Testis (tissue), 2 donors: ENCODE measurements around the gene GRM8.

Experiments
- CTCF ChIP-seq, 3 experiments: fragments of 450-650 bp in 2 of 3; fragments of 200-600 bp in 1 of 3; sonication (generic) in 1 of 3; IDR thresholded peaks; one replicate each; pipeline ENCODE4 v1.5.1; 2016 to 2019; ENCODE audit warnings: antibody characterized with exemption in 3 of 3, mild to moderate bottlenecking in 2 of 3, moderate library complexity in 1 of 3
- POLR2A ChIP-seq: fragments of 450-650 bp; IDR thresholded peaks from one replicate; pipeline ENCODE4 v1.6.1; 2017; ENCODE audit warnings: antibody characterized with exemption, mild to moderate bottlenecking, moderate library complexity

- TF ChIP-seq CTCF (IDR thresholded peaks at IDR 0.05) (no peak), POLR2A (no peak)
Measured at GRCh38 chr7:126809188-126809587, 443.6 kb downstream of the GRM8 start.
